K562 (cell line): ENCODE results near the gene LCN12. TPM values are rescaled to one million over a fixed set of nuclear protein-coding genes. Genes with fewer than 3 reads are reported as not detected.

Source experiments
- BRCA1 ChIP-seq, 2 experiments: fragments of 450-650 bp in 1 of 2; sonication (generic) in 1 of 2; formaldehyde crosslinking in 1 of 2; IDR thresholded peaks; 2 replicates each; pipeline versions ENCODE4 v1.5.0 to v1.6.1; 2017 to 2020; ENCODE audit warnings: mild to moderate bottlenecking in 1 of 2, missing genetic modification reagents in 1 of 2
- DMBX1 ChIP-seq: fragments of 250-450 bp; sonication (Bioruptor Pico); IDR thresholded peaks from 2 replicates; pipeline ENCODE4 v1.8.0; 2022; ENCODE audit warnings: inconsistent platforms, mild to moderate bottlenecking, moderate library complexity, borderline replicate concordance
- E2F3 ChIP-seq: fragments of 250-450 bp; sonication (Bioruptor Pico); IDR thresholded peaks from 2 replicates; pipeline ENCODE4 v1.4.0; 2020; ENCODE audit warnings: mild to moderate bottlenecking
- EWSR1 ChIP-seq: fragments of 450-650 bp; IDR thresholded peaks from 2 replicates; pipeline ENCODE4 v1.6.1; 2018; ENCODE audit warnings: borderline replicate concordance, mild to moderate bottlenecking, low read depth, moderate library complexity; ENCODE audit not compliant: partially characterized antibody
- KLF1 ChIP-seq: fragments of 450-650 bp; IDR thresholded peaks from 2 replicates; pipeline ENCODE4 v1.6.1; 2016; ENCODE audit warnings: missing genetic modification characterization, missing compliant biosample characterization
- NR2C1 ChIP-seq, 2 experiments: fragments of 450-650 bp; IDR thresholded peaks; 2 replicates each; pipeline ENCODE4 v1.6.1; 2017; ENCODE audit warnings: mild to moderate bottlenecking in 2 of 2, antibody characterized with exemption in 1 of 2, inconsistent platforms in 1 of 2, missing compliant biosample characterization in 1 of 2, missing genetic modification characterization in 1 of 2
- POLR2H ChIP-seq: IDR thresholded peaks from 2 replicates; pipeline ENCODE4 v1.6.1; 2016; ENCODE audit warnings: missing genetic modification characterization, low read depth, mild to moderate bottlenecking, control low read depth, missing compliant biosample characterization, moderate library complexity
- POLR3G ChIP-seq: IDR thresholded peaks from 2 replicates; pipeline ENCODE4 v1.6.1; 2011; ENCODE audit not compliant: insufficient read length, insufficient replicate concordance; ENCODE audit errors: extremely low read depth
- PPARD ChIP-seq: fragments of 250-450 bp; sonication (Bioruptor Pico); IDR thresholded peaks from 2 replicates; pipeline ENCODE4 v1.8.0; 2022; ENCODE audit warnings: inconsistent platforms, mild to moderate bottlenecking, moderate library complexity
- PTBP1 ChIP-seq: fragments of 200-400 bp; formaldehyde crosslinking; IDR thresholded peaks from 2 replicates; pipeline ENCODE4 v1.6.1; 2017; ENCODE audit warnings: low read depth, low read length
- RBM17 ChIP-seq: fragments of 200-400 bp; formaldehyde crosslinking; IDR thresholded peaks from 2 replicates; pipeline ENCODE4 v1.6.1; 2017; ENCODE audit warnings: low read depth, mild to moderate bottlenecking, low read length, borderline replicate concordance
- RCOR1 ChIP-seq, 2 experiments: IDR thresholded peaks; 2 replicates each; pipeline ENCODE4 v1.6.1; 2012; ENCODE audit warnings: low read depth in 2 of 2, low read length in 2 of 2, borderline replicate concordance in 1 of 2, improper control_type of control experiment in 1 of 2
- SIRT6 ChIP-seq: IDR thresholded peaks from one replicate; pipeline ENCODE4 v1.6.1; 2012; ENCODE audit warnings: low read depth, mild to moderate bottlenecking, control low read depth, inconsistent platforms, low read length, moderate library complexity
- SMAD2 ChIP-seq: fragments of 150-350 bp; IDR thresholded peaks from 2 replicates; pipeline ENCODE4 v1.6.1; 2014; ENCODE audit warnings: low read depth, mild to moderate bottlenecking, low read length
- SMARCA5 ChIP-seq: fragments of 450-650 bp; IDR thresholded peaks from 2 replicates; pipeline ENCODE4 v1.6.1; 2016
- U2AF1 ChIP-seq: fragments of 200-400 bp; formaldehyde crosslinking; optimal IDR thresholded peaks from 2 replicates; pipeline ENCODE3; 2017; ENCODE audit warnings: mild to moderate bottlenecking, low read depth, low read length, moderate library complexity
- ZNF146 ChIP-seq: IDR thresholded peaks from one replicate; pipeline ENCODE4 v1.6.1; 2018; ENCODE audit warnings: missing compliant biosample characterization; ENCODE audit not compliant: unreplicated experiment
- ZNF324 ChIP-seq: fragments of 250-450 bp; sonication (Bioruptor Pico); IDR thresholded peaks from 2 replicates; pipeline ENCODE4 v1.4.0; 2020; ENCODE audit warnings: mild to moderate bottlenecking
- ZNF780A ChIP-seq: fragments of 250-450 bp; sonication (Bioruptor Pico); IDR thresholded peaks from 2 replicates; pipeline ENCODE4 v1.5.0; 2021; ENCODE audit warnings: mild to moderate bottlenecking
- polyA plus RNA-seq, 8 experiments: library from polyadenylated mRNA; depleted of rRNA in 4 of 8; stranded (reverse) in 5 of 8; unstranded in 3 of 8; fragments of >200 nt; fragmentation: Nextera tagmentation in 2 of 8; fragmentation: Illumina TruSeq in 1 of 8; extraction: Ambion mirVana in 2 of 8; extraction: Trizol in 1 of 8; gene quantifications; 2 replicates each; pipeline versions ENCODE4 v1.2.1 to v1.2.3, GENCODE V29; 2011 to 2014; ENCODE audit warnings: inconsistent platforms in 1 of 8, missing spikeins in 1 of 8
- total RNA-seq, 7 experiments: library from RNA; depleted of rRNA in 6 of 7; stranded (reverse); fragments of >200 nt in 6 of 7; fragmentation: Illumina TruSeq in 2 of 7; extraction: Trizol in 2 of 7; gene quantifications; 2 replicates each; pipeline versions ENCODE4 v1.2.1 to v1.2.3, GENCODE V29; 2011 to 2021; ENCODE audit warnings: low replicate concordance in 1 of 7
- TF ChIP-seq, protein P1 (sequence below): sonication (generic); formaldehyde crosslinking; IDR thresholded peaks from 2 replicates; pipeline ENCODE4 v1.9.0; 2022; ENCODE audit warnings: mild to moderate bottlenecking, missing genetic modification reagents
- TF ChIP-seq, protein P2 (sequence below), 3 experiments: fragments of 200-800 bp in 1 of 3; sonication (Bioruptor generic) in 1 of 3; sonication (generic) in 1 of 3; formaldehyde crosslinking in 1 of 3; IDR thresholded peaks; 2 replicates each; pipeline versions ENCODE4 v1.6.1 to v1.8.0; 2016 to 2022; ENCODE audit warnings: mild to moderate bottlenecking in 2 of 3, missing compliant biosample characterization in 2 of 3, missing genetic modification characterization in 2 of 3, missing genetic modification reagents in 1 of 3
- TF ChIP-seq, protein P3 (sequence below): fragments of 250-450 bp; sonication (Bioruptor Pico); IDR thresholded peaks from 2 replicates; pipeline ENCODE4 v1.5.0; 2020; ENCODE audit warnings: mild to moderate bottlenecking, borderline replicate concordance
- TF ChIP-seq, protein P4 (sequence below): IDR thresholded peaks from 2 replicates; pipeline ENCODE4 v1.6.1; 2011; ENCODE audit not compliant: insufficient read length; ENCODE audit errors: extremely low read depth

Gene LCN12
- total and polyA plus RNA-seq, 9 of the 15 experiments (the other 6 are each of a cell fraction or from before 2014, with no cell fraction given): 0.05 TPM; not detected in 8

DNA sequence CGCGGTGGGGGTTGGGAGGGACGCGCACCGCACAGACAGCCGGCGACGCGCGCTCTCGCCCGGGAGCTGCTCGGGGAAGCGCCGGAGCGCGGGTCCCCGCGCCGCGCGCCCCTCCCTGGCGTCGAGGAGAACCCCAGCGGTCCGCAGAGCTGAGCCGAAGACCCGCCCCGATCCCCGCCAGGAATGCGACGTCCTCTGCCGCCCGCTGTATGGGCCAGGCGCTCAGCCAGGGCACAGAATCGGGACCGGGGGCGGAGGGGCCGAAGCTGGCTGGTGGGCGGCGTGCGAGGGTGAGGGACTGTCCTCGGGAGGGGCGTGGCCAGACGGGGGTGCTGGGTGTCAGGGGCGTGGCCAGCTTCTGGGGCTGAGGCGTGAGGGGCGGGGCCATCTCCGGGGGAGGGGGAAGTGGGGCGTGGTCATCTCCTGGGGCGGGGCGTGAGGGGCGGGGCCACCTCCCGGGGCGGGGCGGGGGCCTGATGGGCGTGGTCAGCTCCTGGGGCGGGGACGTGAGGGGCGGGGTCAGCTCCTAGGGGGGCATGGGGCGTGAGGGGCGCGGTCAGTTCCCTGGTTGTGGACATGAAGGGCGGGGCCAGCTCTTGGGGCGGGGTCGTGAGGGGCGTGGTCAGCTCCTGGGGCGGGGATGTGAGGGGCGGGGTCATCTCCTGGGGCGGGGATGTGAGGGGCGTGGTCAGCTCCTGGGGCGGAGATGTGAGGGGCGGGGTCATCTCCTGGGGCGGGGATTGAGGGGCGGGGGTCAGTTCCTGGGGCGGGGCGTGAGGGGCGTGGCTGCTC lies 26.2 kb downstream of the LCN12 start (continued):
- TF ChIP-seq ZNF324 (CRISPR knock-in tag) (no peak), NR2C1 (IDR thresholded peaks at IDR 0.05) (no peak), NR2C1 (tag; IDR thresholded peaks at IDR 0.05) (no peak), ZNF146 (CRISPR knock-in tag) (no peak), SMARCA5 (no peak), PPARD (no peak), ZNF780A (CRISPR knock-in tag) (no peak), KLF1 (tag) (no peak), POLR2H (tag) (no peak), SMAD2 (no peak), POLR3G (no peak), BRCA1 (IDR thresholded peaks at IDR 0.05) (no peak), BRCA1 (CRISPR knock-in tag; IDR thresholded peaks at IDR 0.05) (no peak), U2AF1 (peak; percentile 10), RCOR1 (IDR thresholded peaks at IDR 0.05; ENCODE audit: borderline replicate concordance in 1 of 2, low read depth in 2 of 2, low read length in 2 of 2) (peak in 1 of 2 experiments; percentile 63; a peak in 1 of 4 replicates), RBM17 (no peak), PTBP1 (no peak), DMBX1 (CRISPR knock-in tag) (0 out of 2 replicates have a peak, but pooled peaks have one; percentile 33), SIRT6 (no peak), EWSR1 (no peak), E2F3 (CRISPR knock-in tag) (no peak)
- TF ChIP-seq, protein P1, sequence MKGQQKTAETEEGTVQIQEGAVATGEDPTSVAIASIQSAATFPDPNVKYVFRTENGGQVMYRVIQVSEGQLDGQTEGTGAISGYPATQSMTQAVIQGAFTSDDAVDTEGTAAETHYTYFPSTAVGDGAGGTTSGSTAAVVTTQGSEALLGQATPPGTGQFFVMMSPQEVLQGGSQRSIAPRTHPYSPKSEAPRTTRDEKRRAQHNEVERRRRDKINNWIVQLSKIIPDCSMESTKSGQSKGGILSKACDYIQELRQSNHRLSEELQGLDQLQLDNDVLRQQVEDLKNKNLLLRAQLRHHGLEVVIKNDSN (CRISPR knock-in tag): no peak
- TF ChIP-seq, protein P2, sequence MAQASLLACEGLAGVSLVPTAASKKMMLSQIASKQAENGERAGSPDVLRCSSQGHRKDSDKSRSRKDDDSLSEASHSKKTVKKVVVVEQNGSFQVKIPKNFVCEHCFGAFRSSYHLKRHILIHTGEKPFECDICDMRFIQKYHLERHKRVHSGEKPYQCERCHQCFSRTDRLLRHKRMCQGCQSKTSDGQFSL (CRISPR knock-in tag; IDR thresholded peaks at IDR 0.05): no peak
- TF ChIP-seq, protein P2 (tag; IDR thresholded peaks at IDR 0.05): no peak
- TF ChIP-seq, protein P3, sequence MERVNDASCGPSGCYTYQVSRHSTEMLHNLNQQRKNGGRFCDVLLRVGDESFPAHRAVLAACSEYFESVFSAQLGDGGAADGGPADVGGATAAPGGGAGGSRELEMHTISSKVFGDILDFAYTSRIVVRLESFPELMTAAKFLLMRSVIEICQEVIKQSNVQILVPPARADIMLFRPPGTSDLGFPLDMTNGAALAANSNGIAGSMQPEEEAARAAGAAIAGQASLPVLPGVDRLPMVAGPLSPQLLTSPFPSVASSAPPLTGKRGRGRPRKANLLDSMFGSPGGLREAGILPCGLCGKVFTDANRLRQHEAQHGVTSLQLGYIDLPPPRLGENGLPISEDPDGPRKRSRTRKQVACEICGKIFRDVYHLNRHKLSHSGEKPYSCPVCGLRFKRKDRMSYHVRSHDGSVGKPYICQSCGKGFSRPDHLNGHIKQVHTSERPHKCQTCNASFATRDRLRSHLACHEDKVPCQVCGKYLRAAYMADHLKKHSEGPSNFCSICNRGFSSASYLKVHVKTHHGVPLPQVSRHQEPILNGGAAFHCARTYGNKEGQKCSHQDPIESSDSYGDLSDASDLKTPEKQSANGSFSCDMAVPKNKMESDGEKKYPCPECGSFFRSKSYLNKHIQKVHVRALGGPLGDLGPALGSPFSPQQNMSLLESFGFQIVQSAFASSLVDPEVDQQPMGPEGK (CRISPR knock-in tag): no peak
- TF ChIP-seq, protein P4, sequence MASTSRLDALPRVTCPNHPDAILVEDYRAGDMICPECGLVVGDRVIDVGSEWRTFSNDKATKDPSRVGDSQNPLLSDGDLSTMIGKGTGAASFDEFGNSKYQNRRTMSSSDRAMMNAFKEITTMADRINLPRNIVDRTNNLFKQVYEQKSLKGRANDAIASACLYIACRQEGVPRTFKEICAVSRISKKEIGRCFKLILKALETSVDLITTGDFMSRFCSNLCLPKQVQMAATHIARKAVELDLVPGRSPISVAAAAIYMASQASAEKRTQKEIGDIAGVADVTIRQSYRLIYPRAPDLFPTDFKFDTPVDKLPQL: no peak
